Stimulated activated CD4-positive, alpha-beta T cell treated with anti-CD3 and anti-CD28 coated beads, Interleukin-4, amount 100 ng/mL, for 1 hour (primary cell): Measurements from ENCODE around the gene MARCHF4.

ENCODE experiments used
- DNase-seq: peaks from one replicate; pipeline ENCODE4 v3.0.0-alpha.2; 2020

The MARCHF4 gene

DNA sequence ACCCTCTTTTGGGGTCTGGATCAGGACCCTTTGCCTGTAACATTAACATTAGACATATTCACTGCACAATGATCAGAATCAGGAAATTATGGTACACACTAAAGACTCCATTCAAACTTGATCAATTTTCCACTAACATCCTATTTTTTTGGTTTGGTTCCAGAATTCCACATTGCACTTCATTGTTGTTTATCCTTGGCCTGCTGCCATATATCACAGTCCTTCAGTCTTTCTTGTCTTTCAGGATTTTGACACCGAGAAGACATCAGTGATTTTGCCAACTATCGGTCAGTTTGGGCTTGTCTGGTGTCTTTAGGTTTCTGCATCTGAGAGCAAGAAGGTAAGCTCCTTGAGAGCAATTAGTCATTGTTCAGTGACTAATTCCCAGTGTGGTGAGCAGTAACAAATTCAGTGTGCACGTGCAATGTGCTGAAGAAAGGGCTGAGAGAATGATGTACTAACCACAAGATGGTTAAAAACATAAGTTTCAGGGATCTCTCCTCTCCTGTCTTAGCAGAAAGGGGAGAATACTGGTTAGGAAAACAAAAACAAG, 23.5 kb downstream of the MARCHF4 start:
- DNase-seq = no peak

GRCh38 chr2:216346781-216347180, 25.5 kb downstream of the MARCHF4 start:
- peak; percentile 10 for DNase-seq

- DNase-seq = no peak
These were observed 26.4 kb downstream of the MARCHF4 start for GRCh38 chr2:216345846-216346245.

- DNase-seq = no peak
These were observed 27.4 kb downstream of the MARCHF4 start for GRCh38 chr2:216344950-216345300.

- DNase-seq = no peak
These were observed 27.9 kb downstream of the MARCHF4 start for GRCh38 chr2:216344206-216344949.

GRCh38 chr2:216343221-216343980, 28.9 kb downstream of the MARCHF4 start:
- no peak for DNase-seq

- DNase-seq = peak; percentile 19
These were observed 31.2 kb downstream of the MARCHF4 start for GRCh38 chr2:216341121-216341520.

DNA sequence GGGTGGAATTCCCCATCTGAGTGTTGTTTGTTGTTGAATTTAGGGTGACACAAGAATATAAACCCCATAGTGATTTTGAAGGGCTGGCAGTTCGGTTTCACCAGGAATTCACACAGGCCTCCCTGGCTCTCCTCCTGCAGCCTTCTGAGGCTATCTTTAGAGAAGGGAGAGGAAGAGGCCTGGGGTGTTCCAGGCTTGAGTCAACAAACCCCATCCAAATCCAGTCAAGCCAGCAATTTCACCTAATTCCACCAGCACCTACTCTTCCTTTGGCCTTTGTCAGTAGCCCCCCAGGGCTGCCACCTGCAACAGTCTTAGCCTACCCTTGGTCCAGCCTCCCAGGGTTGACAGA, 32.0 kb downstream of the MARCHF4 start:
- DNase-seq = no peak

DNA sequence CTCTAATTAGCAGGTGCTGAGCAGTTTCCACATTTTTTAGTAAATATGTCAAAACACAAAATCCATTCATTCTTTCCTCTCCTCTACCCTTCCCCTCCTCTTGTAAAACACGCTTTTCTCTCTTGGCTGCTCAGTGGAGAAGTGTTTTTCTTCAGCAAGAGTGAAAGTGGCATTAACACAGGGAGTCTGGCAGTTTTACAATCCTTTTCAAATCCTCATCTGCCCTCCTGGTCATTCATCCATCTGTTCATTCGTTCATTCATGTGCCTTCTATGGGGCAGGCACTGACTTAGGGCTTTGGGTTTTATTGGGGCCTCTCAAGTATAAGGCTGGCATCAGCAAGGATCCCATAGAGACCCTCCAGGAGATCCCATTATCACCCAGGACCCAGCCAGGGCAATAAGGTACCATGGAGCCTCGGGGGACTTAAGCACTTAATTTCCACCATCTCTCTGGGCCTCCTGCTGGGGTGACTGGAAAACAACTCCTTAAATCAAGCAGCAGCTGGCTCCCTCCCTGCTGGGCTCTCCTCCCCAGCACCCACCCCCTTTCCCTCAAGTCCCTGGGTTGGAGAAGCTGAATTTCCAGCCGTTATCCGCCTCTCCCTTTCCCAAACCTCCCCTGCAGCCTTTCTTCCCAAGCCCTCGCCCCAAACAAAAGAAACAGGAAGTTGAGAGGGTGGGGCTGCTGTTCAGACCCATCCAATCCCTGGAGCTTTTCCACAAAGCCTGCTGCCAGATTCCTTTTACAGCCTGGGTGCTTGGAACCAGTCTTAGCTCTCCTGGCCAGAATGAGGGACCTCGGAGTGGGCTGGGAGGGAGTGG, 32.6 kb downstream of the MARCHF4 start:
- no peak for DNase-seq

GRCh38 chr2:216335252-216335651, 37.0 kb downstream of the MARCHF4 start:
- no peak for DNase-seq

DNA sequence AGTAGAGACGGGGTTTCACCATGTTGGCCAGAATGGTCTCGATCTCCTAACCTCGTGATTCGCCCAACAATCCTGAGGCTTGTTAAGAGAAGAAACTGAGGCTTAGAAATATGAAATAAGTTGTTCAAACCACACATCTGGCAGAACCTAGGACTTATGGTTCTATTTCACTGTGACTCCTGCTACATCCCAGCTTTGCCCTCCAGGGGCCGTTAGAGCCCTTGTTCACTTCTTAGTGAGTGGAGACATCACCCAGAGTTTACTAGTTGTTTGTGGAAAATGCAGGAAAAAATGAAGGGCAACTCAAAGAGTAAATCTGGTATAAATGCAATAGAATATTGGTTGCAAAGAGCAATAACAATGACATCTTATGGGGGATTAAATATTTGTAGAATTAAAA, 43.9 kb downstream of the MARCHF4 start:
- no peak for DNase-seq

DNA sequence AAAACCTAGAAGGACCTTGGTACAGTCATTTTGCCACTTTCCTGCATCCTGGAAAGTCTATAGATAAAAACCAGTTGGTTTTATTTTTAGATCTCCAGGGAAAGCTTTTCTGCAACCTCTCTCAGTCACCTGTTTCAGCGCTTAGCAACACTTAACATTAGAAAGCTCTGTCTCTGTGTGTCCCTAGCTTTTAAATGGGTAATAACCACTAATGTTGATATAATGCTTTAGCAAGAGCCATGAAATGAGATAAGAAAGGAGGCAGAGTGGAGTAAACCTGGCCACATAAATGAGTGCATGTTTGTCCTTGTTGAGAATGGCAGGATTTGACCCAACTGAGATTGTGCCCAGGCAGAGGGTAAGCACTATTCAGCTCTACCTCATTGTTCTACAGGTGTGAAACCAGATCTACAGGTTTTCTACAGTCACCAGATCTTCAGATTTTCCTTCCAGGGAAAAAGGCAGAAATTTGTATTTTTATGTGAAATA, 44.8 kb downstream of the MARCHF4 start:
- no peak for DNase-seq
